ENCODE data around the gene PSMG4. TPM values are rescaled to one million over a fixed set of nuclear protein-coding genes. Genes with fewer than 3 reads are reported as not detected.

The PSMG4 gene
- total and polyA plus RNA-seq, 2 of the 8 experiments (the other 6 are each of a cell fraction or from before 2014, with no cell fraction given) = 40.6 to 113 TPM

- TF ChIP-seq EZH2 (IDR thresholded peaks at IDR 0.05; ENCODE audit: low read depth, low read length, severe bottlenecking) (no peak), TBP (IDR thresholded peaks at IDR 0.05; ENCODE audit: low read depth, low read length) (no peak), CREB1 (IDR thresholded peaks at IDR 0.05) (no peak), RFX5 (IDR thresholded peaks at IDR 0.05; ENCODE audit: borderline replicate concordance, low read depth, low read length) (no peak), YY1 (IDR thresholded peaks at IDR 0.05; ENCODE audit: low read depth, low read length) (no peak), RNF2 (IDR thresholded peaks at IDR 0.05; ENCODE audit: borderline replicate concordance, low read depth, low read length, missing control alignments, poor library complexity, severe bottlenecking) (no peak)
Observed at GRCh38 chr6:3287976-3288707, 29.4 kb downstream of the PSMG4 start (continued).

All from H1 (cell line).